ENCODE measurements around the gene FADD. TPM values are rescaled to one million over a fixed set of nuclear protein-coding genes. Genes with fewer than 3 reads are reported as not detected.

Gene FADD
- total and polyA plus RNA-seq, 10 donors, result 11.3 to 28.8 (median 23.1) TPM

DNA sequence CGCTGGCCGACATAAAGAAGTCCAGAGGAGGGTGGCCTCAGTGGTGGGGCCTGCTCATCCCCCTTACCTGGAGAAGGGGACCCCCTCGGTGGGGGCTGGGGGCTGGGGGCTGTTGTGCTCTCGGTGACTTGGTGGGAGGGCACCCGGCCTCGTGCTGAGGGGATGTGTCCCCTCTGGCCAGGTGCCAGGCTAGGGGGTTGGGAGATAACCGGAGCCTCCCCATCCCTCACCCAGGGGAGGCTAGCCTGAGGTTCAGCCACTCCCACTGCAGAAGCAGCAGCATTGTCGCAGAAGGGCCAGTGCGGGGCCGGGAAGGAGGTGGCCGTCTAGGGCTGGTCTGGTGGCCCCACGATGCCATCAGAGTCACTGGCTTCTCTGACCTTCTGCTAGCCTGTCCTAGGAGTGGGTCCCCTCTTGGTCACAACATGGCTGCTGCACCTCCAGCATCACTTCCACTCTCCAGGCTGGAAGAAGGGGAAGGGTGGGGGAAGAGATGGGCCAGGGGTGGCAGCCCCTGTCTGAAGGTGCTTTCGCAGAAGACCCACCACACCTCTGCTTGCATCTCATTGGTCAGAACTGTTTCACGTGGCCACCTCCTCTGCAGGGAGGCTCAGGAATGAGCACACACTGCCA lies 44.2 kb upstream of the FADD start:
- Histone ChIP-seq H3K36me3 (no peaks in the 10 kb centered on the region), H3K9me3 (peaks cover 0 to 3% (median 0%) of the 10 kb centered on the region in 8 donors), H3K4me3 (no peak overlapping the region), H3K27me3 (replicated peaks in 1 of 7) (peaks cover 0 to 23% (median 0%) of the 10 kb centered on the region in 7 donors), H3K4me1 (no peaks in the 10 kb centered on the region), H3K27ac (no peak overlapping the region)
- 83 to 93% (median 84%) methylated on average over 7 to 14 of the region's 14 CpGs for WGBS, 5 donors
- DNase-seq, result no peak
- TF ChIP-seq POLR2AphosphoS5 (IDR thresholded peaks at IDR 0.05) (no peak), POLR2A (IDR thresholded peaks at IDR 0.05) (no peak)
- TF ChIP-seq, protein P1, sequence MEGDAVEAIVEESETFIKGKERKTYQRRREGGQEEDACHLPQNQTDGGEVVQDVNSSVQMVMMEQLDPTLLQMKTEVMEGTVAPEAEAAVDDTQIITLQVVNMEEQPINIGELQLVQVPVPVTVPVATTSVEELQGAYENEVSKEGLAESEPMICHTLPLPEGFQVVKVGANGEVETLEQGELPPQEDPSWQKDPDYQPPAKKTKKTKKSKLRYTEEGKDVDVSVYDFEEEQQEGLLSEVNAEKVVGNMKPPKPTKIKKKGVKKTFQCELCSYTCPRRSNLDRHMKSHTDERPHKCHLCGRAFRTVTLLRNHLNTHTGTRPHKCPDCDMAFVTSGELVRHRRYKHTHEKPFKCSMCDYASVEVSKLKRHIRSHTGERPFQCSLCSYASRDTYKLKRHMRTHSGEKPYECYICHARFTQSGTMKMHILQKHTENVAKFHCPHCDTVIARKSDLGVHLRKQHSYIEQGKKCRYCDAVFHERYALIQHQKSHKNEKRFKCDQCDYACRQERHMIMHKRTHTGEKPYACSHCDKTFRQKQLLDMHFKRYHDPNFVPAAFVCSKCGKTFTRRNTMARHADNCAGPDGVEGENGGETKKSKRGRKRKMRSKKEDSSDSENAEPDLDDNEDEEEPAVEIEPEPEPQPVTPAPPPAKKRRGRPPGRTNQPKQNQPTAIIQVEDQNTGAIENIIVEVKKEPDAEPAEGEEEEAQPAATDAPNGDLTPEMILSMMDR (IDR thresholded peaks at IDR 0.05 in 8 of 11, conservative IDR thresholded peaks at IDR 0.05 in 3 of 11), result no peak
- intact Hi-C loops (cut with DNase I; ENCODE audit: low total_unique reads), result no loop called here

DNA sequence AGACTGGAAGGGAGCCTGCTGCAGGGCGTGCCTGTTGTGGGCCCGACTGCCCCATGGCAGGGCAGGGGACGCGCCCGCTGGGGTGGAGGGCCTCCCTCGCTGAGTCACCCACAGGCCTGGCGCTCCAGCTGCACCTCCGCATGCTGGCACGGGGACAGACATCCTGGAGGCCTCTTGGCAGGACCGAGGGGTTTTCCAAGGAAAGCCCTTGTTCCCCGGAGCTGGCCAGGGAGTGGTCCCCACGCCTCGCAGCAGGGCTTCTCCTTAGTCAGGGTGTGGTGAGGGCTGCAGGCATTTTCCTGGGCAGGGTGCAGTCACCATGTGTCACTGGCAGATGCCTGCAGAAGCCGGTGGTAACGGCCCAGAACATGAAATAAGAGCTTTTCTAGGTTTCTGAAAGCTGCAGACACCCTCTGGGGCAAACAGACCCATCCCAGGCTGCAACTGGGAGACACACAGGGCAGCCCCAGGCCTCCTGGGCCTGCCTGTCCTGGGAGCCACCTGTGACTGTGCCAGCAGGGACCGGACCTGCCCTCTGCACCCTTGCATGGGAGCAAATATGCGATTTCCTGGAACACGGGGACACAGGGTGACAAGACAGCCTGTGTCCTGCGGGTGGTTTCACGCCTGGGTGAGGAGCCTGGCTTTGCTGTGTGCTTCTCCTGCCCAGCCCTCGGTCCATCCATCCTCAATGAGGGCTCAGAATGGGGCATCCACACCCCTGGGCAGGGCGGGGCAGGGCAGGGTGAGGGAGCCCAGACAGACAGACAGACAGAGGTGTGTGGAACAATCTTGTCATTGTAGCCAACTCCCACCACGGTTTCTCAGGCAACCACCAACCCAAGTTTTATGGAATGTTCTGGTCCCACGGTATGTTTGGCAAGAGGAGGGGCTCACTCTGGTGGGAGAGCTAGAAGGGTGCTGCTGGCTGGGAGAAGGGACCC lies 43.2 kb upstream of the FADD start:
- Histone ChIP-seq H3K27me3 (replicated peaks in 1 of 7) (peaks cover 0 to 23% (median 0%) of the 10 kb centered on the region in 7 donors), H3K4me1 (no peaks in the 10 kb centered on the region), H3K4me3 (no peak overlapping the region), H3K9me3 (peaks cover 0 to 3% (median 0%) of the 10 kb centered on the region in 8 donors), H3K27ac (no peak overlapping the region), H3K36me3 (no peaks in the 10 kb centered on the region)
- TF ChIP-seq POLR2A (IDR thresholded peaks at IDR 0.05) (no peak), POLR2AphosphoS5 (IDR thresholded peaks at IDR 0.05) (no peak)
- TF ChIP-seq, protein P1 (IDR thresholded peaks at IDR 0.05 in 8 of 11, conservative IDR thresholded peaks at IDR 0.05 in 3 of 11), result no peak
- intact Hi-C loops (cut with DNase I; ENCODE audit: low total_unique reads), result no loop called here
- DNase-seq, result no peak
- WGBS, 5 donors, result 71 to 75% (median 74%) methylated on average over 18 to 24 of the region's 24 CpGs

DNA sequence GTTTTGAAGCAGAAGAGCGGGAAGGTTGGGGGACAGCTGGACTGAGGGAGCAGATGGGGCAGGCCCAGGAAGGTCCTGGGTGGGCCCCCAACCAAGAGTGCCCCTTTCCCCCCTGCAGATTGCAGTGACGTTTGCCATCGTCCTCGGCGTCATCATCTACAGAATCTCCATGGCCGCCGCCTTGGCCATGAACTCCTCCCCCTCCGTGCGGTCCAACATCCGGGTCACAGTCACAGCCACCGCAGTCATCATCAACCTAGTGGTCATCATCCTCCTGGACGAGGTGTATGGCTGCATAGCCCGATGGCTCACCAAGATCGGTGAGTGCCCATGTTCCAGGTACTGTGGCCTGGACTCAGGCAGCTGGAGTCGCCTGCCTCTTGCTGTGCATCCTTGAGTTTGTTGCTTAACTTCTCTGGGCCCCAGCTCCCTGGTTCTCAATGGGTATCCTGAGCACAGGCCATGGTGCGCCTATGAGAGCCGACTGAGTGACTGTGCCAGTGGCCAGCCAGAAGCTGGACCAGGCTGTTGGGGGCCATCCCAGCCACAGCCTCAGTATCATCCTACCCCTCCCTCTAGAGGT lies 42.0 kb upstream of the FADD start:
- H3K27me3 ChIP-seq (replicated peaks in 1 of 7), result peaks cover 0 to 29% (median 0%) of the 10 kb centered on the region in 7 donors
- H3K36me3 ChIP-seq, result no peaks in the 10 kb centered on the region
- H3K4me1 ChIP-seq, result no peaks in the 10 kb centered on the region
- H3K9me3 ChIP-seq, result peaks cover 0 to 3% (median 0%) of the 10 kb centered on the region in 8 donors
- no peak overlapping the region for H3K27ac ChIP-seq
- DNase-seq, result no peak
- TF ChIP-seq, protein P1 (IDR thresholded peaks at IDR 0.05 in 8 of 11, conservative IDR thresholded peaks at IDR 0.05 in 3 of 11), result no peak
- no peak for TF ChIP-seq POLR2AphosphoS5 (IDR thresholded peaks at IDR 0.05)
- TF ChIP-seq POLR2A (IDR thresholded peaks at IDR 0.05), result no peak
- H3K4me3 ChIP-seq, result no peak overlapping the region
- intact Hi-C loops (cut with DNase I; ENCODE audit: low total_unique reads), result no loop called here
- 88 to 94% (median 92%) methylated on average over 16 to 17 of the region's 17 CpGs for WGBS, 5 donors
